Breast epithelium (tissue), 3 donors: ENCODE measurements around the gene KIF4B.

ENCODE experiments used
- CTCF ChIP-seq, 3 donors: fragments of 450-650 bp; IDR thresholded peaks; one replicate each; pipeline ENCODE4 v1.5.1; 2016 to 2017; ENCODE audit warnings: antibody characterized with exemption in 3 of 3, mild to moderate bottlenecking in 3 of 3, moderate library complexity in 3 of 3
- POLR2A ChIP-seq: fragments of 450-650 bp; IDR thresholded peaks from one replicate; pipeline ENCODE4 v1.6.1; 2016; ENCODE audit warnings: antibody characterized with exemption, mild to moderate bottlenecking, moderate library complexity

GRCh38 chr5:155017610-155018009, 4.1 kb downstream of the KIF4B start:
- no peak for TF ChIP-seq POLR2A
- TF ChIP-seq CTCF (IDR thresholded peaks at IDR 0.05), result no peak
